Testis (tissue), 3 donors: ENCODE results near the gene KAT5. TPM values are rescaled to one million over a fixed set of nuclear protein-coding genes. Genes with fewer than 3 reads are reported as not detected.
A peak's percentile ranks its signal among the peaks of the same experiment; 100 is the strongest.
"Not testable (repeated sequence)": the region's sequence is repeated elsewhere in the genome, so short reads cannot be mapped to it uniquely, and the experiment has no call there.

Experiments used
- DNase-seq: peaks from one replicate; pipeline ENCODE4 v3.0.0-alpha.2; 2019
- H3K27ac ChIP-seq, 2 donors: fragments of 200-600 bp; sonication (generic); one replicate each; pipeline ENCODE4 v1.5.1; 2019
- H3K27me3 ChIP-seq: fragments of 200-600 bp; sonication (generic); one replicate; pipeline ENCODE4 v1.5.1; 2019
- H3K36me3 ChIP-seq: fragments of 200-600 bp; sonication (generic); one replicate; pipeline ENCODE4 v1.5.1; 2017; ENCODE audit warnings: low read depth; ENCODE audit errors: missing control alignments
- H3K4me1 ChIP-seq: fragments of 200-600 bp; sonication (generic); one replicate; pipeline ENCODE4 v1.5.1; 2019
- H3K4me3 ChIP-seq, 2 donors: fragments of 200-600 bp; sonication (generic); one replicate each; pipeline ENCODE4 v1.5.1; 2017 to 2019
- H3K9me3 ChIP-seq: fragments of 200-600 bp; sonication (generic); one replicate; pipeline ENCODE4 v1.5.1; 2017
- CTCF ChIP-seq, 3 experiments: fragments of 450-650 bp in 2 of 3; fragments of 200-600 bp in 1 of 3; sonication (generic) in 1 of 3; IDR thresholded peaks; one replicate each; pipeline ENCODE4 v1.5.1; 2016 to 2019; ENCODE audit warnings: antibody characterized with exemption in 3 of 3, mild to moderate bottlenecking in 2 of 3, moderate library complexity in 1 of 3
- POLR2A ChIP-seq: fragments of 450-650 bp; IDR thresholded peaks from one replicate; pipeline ENCODE4 v1.6.1; 2017; ENCODE audit warnings: antibody characterized with exemption, mild to moderate bottlenecking, moderate library complexity
- WGBS, 2 donors: methylation state at CpG; one replicate each; pipeline ENCODE4 v1.1.5; 2018; 5-methylcytosine and 5-hydroxymethylcytosine counted together
- intact Hi-C: fragments of 100-400 bp; cut with DNase I; formaldehyde crosslinking; loops from one replicate; pipeline ENCODE4 v1.15.1; 2023; ENCODE audit warnings: low total_unique reads
- polyA plus RNA-seq: library from polyadenylated mRNA; stranded (reverse); fragments of 350-450 nt; fragmentation: Illumina TruSeq; extraction: RNeasy Lipid Tissue Mini Kit (QIAGEN cat#74804); gene quantifications from one replicate; pipeline ENCODE4 v1.2.3, GENCODE V29; 2014; ENCODE audit warnings: low read depth, low replicate concordance; ENCODE audit not compliant: insufficient read depth
- total RNA-seq, 2 donors: library from RNA; depleted of rRNA; stranded (reverse); fragments of >200 nt; gene quantifications; one replicate each; pipeline ENCODE4 v1.2.3, GENCODE V29; 2016

Gene KAT5
- total and polyA plus RNA-seq, 3 donors from 2014 or later = 101 to 154 (median 121) TPM

GRCh38 chr11:65672982-65673381 is 39.1 kb upstream of the KAT5 start:
- intact Hi-C loops = no loop called here
- Histone ChIP-seq H3K27me3 (no peaks in the 10 kb centered on the region), H3K4me1 (no peaks in the 10 kb centered on the region), H3K36me3 (no peaks in the 10 kb centered on the region), H3K4me3 (no peak overlapping the region), H3K9me3 (no peaks in the 10 kb centered on the region), H3K27ac (no peak overlapping the region)
- no peak for DNase-seq
- TF ChIP-seq POLR2A (no peak), CTCF (IDR thresholded peaks at IDR 0.05) (no peak)
- 88 to 92% methylated on average over 2 of the region's 2 CpGs for WGBS, 2 donors

DNA sequence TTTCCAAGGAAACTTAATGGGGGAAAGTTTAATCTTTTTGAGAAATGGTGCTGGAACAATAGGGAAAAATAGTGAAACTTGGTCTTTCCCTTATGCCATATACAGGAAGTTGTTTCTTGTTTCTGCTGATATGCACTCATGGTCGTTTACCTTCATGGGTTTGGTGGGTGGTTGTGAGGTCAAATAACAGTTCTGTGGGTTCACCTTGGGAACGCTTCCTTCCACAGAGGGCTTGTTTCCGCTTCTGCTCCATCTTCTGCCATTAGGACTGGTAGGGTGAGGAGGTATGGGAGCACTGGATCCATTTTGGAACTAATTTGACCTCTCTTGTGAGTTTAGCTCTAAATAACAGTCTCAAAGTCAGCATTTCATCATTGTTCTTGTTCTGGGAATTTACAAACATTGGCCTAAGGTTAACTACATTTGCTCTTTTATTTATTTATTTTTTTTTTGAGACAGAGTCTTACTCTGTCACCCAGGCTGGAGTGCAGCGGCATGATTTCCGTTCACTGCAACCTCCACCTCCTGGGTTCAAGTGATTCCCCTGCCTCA is 31.8 kb upstream of the KAT5 start:
- Histone ChIP-seq H3K9me3 (no peaks in the 10 kb centered on the region), H3K27me3 (no peaks in the 10 kb centered on the region), H3K36me3 (no peaks in the 10 kb centered on the region), H3K4me1 (no peaks in the 10 kb centered on the region), H3K27ac (no peak overlapping the region), H3K4me3 (peak overlapping the region in 1 of 2 donors; percentile 13)
- no peak for TF ChIP-seq CTCF (IDR thresholded peaks at IDR 0.05)
- no peak for TF ChIP-seq POLR2A
- 62 to 67% methylated on average over 5 of the region's 5 CpGs for WGBS, 2 donors
- no peak for DNase-seq
- intact Hi-C loops = no loop called here

- H3K27me3 ChIP-seq, H3K27ac ChIP-seq, H3K36me3 ChIP-seq, H3K9me3 ChIP-seq, intact Hi-C loops, H3K4me3 ChIP-seq, DNase-seq, H3K4me1 ChIP-seq: not testable (repeated sequence)
- WGBS, 2 donors = 94 to 96% methylated on average over 6 of the region's 6 CpGs
Observed at GRCh38 chr11:65683480-65683879, 28.6 kb upstream of the KAT5 start.

GRCh38 chr11:65685981-65686380 is 26.1 kb upstream of the KAT5 start:
- no peaks in the 10 kb centered on the region for H3K27me3 ChIP-seq
- peaks cover 7% of the 10 kb centered on the region for H3K4me1 ChIP-seq
- 31 to 46% methylated on average over 6 to 8 of the region's 8 CpGs for WGBS, 2 donors
- H3K27ac ChIP-seq = no peak overlapping the region
- intact Hi-C loops = no loop called here
- H3K4me3 ChIP-seq = no peak overlapping the region
- H3K36me3 ChIP-seq = no peaks in the 10 kb centered on the region
- peak; percentile 56 for DNase-seq
- TF ChIP-seq CTCF (IDR thresholded peaks at IDR 0.05) = no peak
- no peak for TF ChIP-seq POLR2A
- no peaks in the 10 kb centered on the region for H3K9me3 ChIP-seq

DNA sequence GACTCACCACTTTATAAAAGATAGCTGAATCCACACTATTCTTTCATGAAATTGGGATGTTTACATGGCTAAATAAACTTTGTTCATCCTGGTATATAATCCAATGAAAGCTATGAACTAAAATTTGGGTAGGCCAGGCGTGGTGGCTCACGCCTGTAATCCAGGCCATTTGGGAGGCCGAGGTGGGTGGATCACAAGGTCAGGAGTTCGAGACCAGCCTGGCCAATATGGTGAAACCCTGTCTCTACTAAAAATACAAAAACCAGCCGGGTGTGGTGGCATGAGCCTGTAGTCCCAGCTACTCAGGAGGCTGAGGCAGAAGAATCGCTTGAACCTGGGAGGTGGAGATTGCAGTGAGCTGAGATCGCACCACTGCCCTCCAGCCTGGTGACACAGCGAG is 20.2 kb upstream of the KAT5 start:
- DNase-seq, H3K9me3 ChIP-seq, H3K36me3 ChIP-seq, H3K27me3 ChIP-seq, H3K4me1 ChIP-seq, intact Hi-C loops, H3K4me3 ChIP-seq, H3K27ac ChIP-seq: not testable (repeated sequence)
- 92 to 99% methylated on average over 8 of the region's 8 CpGs for WGBS, 2 donors

- Histone ChIP-seq H3K36me3 (no peaks in the 10 kb centered on the region), H3K4me1 (peaks cover 4% of the 10 kb centered on the region), H3K27ac (no peak overlapping the region), H3K9me3 (no peaks in the 10 kb centered on the region), H3K27me3 (no peaks in the 10 kb centered on the region), H3K4me3 (no peak overlapping the region)
- intact Hi-C loops = no loop called here
- DNase-seq = no peak
- WGBS, 2 donors = 75 to 87% methylated on average over 11 of the region's 11 CpGs
- TF ChIP-seq POLR2A (no peak), CTCF (IDR thresholded peaks at IDR 0.05) (no peak)
Observed at GRCh38 chr11:65692367-65692766, 19.7 kb upstream of the KAT5 start.
